ENCODE measurements around the gene KLHL28.
"Not testable (repeated sequence)": the region's sequence is repeated elsewhere in the genome, so short reads cannot be mapped to it uniquely, and the experiment has no call there.

KLHL28 gene

DNA sequence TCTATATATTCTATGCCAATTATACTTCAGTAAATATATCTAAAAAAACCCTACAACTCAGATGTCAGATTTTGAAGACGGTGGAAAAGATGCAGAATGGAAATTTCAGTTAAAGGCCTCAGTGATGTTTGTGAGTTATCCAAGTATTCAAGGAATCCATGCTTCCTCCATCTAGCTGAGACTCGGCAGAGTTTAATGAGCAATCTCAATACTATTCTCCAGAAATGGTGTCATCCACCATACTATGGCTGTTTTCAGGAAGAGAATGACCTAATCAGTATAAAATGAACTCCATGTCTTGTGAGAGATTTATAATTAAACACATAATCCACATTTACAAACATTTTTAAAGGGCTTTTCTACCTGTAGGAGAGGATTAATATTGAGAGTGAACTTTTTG is 66.0 kb downstream of the KLHL28 start:
- no peak for DNase-seq

DNA sequence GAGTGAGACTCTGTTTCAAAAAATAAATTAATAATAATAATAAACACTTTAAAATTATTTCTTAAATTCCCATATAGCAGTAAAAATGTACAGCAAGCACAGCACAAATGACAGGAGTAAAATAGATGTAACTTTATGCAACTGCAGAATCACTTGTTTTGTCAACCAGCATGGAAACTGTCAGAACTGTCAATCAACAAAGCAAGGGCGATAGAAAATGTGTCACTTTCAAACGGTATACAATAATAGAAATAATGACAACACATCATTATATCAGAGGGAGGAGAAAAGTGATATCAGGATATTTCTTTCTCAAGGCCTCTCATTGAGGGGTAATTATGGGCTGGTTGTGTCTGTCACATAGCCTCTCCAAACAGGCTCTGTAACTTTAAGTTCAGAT is 68.2 kb downstream of the KLHL28 start:
- DNase-seq = no peak

GRCh38 chr14:44891726-44892372 is 69.9 kb downstream of the KLHL28 start:
- not testable (repeated sequence) for DNase-seq

DNA sequence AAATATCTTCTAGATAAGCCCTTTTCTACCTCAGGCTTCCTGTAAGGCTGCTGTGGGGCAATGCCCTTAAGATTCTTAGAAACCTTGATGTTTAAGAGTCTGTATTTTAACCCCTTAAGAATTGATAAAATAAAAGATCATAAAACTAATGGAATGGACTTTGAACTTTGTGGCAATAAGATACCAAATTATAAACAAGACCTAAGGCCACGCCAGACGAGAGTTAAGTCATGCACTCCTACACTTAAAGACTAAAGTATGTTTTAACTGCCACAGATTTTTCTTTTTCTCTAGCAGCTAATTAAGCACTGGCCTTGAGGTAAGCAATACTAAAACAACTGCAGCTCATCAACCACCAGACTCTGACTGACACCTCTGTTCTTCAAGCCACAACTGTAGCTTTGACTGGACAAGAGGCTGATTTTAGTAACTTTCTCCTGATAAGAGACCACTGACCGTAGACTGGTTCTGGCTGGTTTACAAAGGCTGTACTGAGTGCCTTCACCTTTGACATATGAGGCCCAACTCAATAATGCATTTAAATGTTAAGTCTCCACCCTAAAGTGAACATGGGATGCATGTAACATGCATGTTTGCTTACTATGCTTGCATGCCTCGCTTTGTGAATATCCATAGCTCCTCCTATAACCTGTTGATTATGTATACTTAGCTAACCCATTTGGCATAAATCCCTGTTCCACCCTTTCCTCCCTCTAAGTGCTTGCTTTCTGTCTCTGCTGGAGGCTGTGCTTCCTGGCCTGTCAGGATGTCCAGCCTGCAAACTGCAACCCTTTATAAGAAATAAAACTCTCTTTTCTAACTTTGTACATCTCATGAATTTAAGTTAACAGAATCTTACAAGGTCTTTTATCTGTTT is 71.9 kb downstream of the KLHL28 start:
- DNase-seq = no peak

DNA sequence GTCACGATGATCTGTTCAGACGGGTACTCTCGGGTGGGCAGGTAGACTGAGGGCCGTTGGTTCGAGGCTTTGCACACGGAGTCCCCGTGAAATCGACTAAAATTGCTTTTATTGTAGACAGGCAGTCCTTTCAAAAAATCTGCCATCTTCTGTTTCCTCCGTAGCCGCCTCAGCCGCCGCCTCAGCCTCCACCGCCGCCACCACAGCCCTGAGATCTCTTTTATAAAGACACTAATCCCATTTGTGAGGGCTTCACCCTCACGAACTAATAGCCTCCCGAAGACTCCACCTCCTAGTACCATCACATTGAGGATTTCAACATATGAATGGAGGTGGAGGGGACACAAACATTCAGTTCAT is 74.2 kb downstream of the KLHL28 start:
- DNase-seq = no peak

DNA sequence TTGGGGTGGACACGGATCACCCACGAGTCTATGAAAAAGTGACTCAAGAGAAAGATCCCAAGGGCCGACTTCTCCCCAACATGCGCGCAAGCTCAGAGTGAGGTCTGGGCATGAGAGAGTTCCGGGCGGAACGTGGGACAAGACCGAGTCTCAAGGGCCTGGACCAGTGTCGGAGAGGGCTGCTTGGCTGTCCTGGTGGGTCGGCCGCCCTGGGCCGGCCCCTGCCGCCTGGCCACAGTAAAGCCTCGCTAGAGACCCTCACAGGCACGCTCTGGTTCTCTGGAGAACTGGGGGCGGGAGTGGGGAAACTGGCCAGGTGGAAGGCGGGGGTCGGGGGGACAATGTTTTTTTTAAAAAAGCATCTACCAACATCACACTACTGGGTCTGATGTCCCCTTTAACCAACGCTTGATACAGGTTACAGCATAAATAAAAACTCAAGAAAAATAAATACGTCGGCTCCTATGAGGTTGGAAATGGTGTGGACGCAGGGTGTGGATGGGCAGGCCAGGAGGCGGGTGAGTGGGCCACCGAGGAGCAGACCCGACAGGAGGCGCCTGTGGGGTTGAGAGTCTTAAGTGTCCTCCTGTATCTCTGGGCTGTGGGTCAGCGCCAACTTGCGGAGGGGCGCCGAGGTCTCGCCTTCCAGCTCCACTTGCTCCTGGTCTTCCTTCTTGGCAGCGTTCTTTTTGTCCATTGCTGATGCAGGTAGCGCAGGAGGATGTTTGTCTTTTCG is 74.7 kb downstream of the KLHL28 start:
- DNase-seq = no peak

DNA sequence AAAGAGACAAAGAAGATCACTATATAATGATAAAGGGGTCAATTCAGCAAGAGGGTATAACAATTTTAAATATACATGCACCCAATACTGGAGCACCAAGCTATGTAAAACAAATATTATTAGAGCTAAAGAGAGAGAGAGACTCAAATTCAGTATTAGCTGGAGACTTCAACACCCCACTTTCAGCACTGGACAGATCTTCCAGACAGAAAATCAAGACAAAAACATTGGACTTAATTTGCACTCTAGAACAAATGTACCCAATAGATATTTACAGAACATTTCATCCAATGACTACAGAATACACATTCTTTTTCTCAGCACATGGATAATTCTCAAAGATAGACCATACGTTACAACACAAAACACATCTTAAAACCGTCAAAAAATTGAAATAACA is 81.0 kb downstream of the KLHL28 start:
- no peak for DNase-seq

Data from NCI-H187 (cell line).